IMR-90 (cell line): ENCODE data around the gene MAB21L3. TPM values are rescaled to one million over a fixed set of nuclear protein-coding genes. Genes with fewer than 3 reads are reported as not detected.

Source experiments
- ATAC-seq: fragments of 200-7000 bp; cut with Tn5 transposase; 2 replicates; pipeline ENCODE4 v1.9.1; 2020; ENCODE audit warnings: low read depth, mild to moderate bottlenecking, moderate library complexity
- BruUV-seq: library from RNA; stranded (reverse); fragments of 400-500 nt; replicated peaks from 2 replicates; lab custom pipeline; 2021; lab: Mats Ljungman, UMichigan
- CTCF ChIA-PET: fragments of 300-600 bp; formaldehyde crosslinking; extraction: SDS; loops from one replicate; lab custom pipeline; 2021; ENCODE audit warnings: antibody characterized with exemption; lab: Yijun Ruan, JAX
- POLR2A ChIA-PET: fragments of 300-600 bp; sonication (Branson Sonifier 250); formaldehyde crosslinking; loops from one replicate; lab custom pipeline; 2022; ENCODE audit warnings: antibody characterized with exemption; ENCODE audit not compliant: unreplicated experiment; lab: Charles Lee
- DNase-seq: peaks from one replicate; pipeline ENCODE4 v3.0.0; 2013
- H2AFZ ChIP-seq: replicated peaks from 2 replicates; pipeline ENCODE3; 2013; ENCODE audit warnings: low read length, mild to moderate bottlenecking; ENCODE audit not compliant: poor library complexity
- H2AK5ac ChIP-seq: 2 replicates; pipeline ENCODE4 v1.6.1; 2013; ENCODE audit warnings: low read depth, low read length, inconsistent platforms
- H2AK9ac ChIP-seq: replicated peaks from 2 replicates; pipeline ENCODE3; 2013; ENCODE audit warnings: mild to moderate bottlenecking, low read depth, low read length, moderate library complexity; ENCODE audit not compliant: poor library complexity
- H2BK120ac ChIP-seq: 2 replicates; pipeline ENCODE4 v1.6.1; 2013; ENCODE audit warnings: low read depth, low read length, inconsistent platforms
- H2BK15ac ChIP-seq: 3 replicates; pipeline ENCODE4 v1.6.1; 2013; ENCODE audit warnings: low read depth, low read length, inconsistent platforms
- H2BK20ac ChIP-seq: 2 replicates; pipeline ENCODE4 v1.6.1; 2013; ENCODE audit warnings: low read depth, mild to moderate bottlenecking, inconsistent platforms, low read length, moderate library complexity
- H2BK5ac ChIP-seq: 2 replicates; pipeline ENCODE4 v1.6.1; 2013; ENCODE audit warnings: mild to moderate bottlenecking, low read depth, low read length, inconsistent platforms; ENCODE audit not compliant: poor library complexity, severe bottlenecking
- H3K14ac ChIP-seq: replicated peaks from 2 replicates; pipeline ENCODE4 v1.6.1; 2013; ENCODE audit warnings: low read depth, low read length, inconsistent platforms
- H3K18ac ChIP-seq: 2 replicates; pipeline ENCODE4 v1.6.1; 2013; ENCODE audit warnings: low read depth, low read length, control low read depth
- H3K23ac ChIP-seq: 2 replicates; pipeline ENCODE4 v1.6.1; 2013; ENCODE audit warnings: low read depth, low read length, inconsistent platforms
- H3K27ac ChIP-seq: 2 replicates; pipeline ENCODE4 v1.5.1; 2013; ENCODE audit warnings: mild to moderate bottlenecking, control low read depth, low read length; ENCODE audit not compliant: insufficient read depth
- H3K27me3 ChIP-seq: 2 replicates; pipeline ENCODE4 v1.6.1; 2013; ENCODE audit warnings: low read length; ENCODE audit not compliant: control insufficient read depth, insufficient read depth
- H3K36me3 ChIP-seq: 2 replicates; pipeline ENCODE4 v1.6.1; 2013; ENCODE audit warnings: low read length, mixed read lengths; ENCODE audit not compliant: control insufficient read depth, insufficient read depth
- H3K4ac ChIP-seq: 2 replicates; pipeline ENCODE4 v1.6.1; 2013; ENCODE audit warnings: low read depth, low read length, inconsistent platforms
- H3K4me1 ChIP-seq: 2 replicates; pipeline ENCODE4 v1.6.1; 2013; ENCODE audit warnings: low read length, mixed read lengths; ENCODE audit not compliant: control insufficient read depth, insufficient read depth
- H3K4me2 ChIP-seq: 2 replicates; pipeline ENCODE4 v1.6.1; 2013; ENCODE audit warnings: low read depth, mild to moderate bottlenecking, control low read depth, low read length, moderate library complexity
- H3K4me3 ChIP-seq: 2 replicates; pipeline ENCODE4 v1.5.1; 2013; ENCODE audit warnings: low read depth, mild to moderate bottlenecking, control low read depth, low read length, moderate library complexity; ENCODE audit not compliant: insufficient read depth
- H3K56ac ChIP-seq: 2 replicates; pipeline ENCODE4 v1.6.1; 2013; ENCODE audit warnings: low read length, inconsistent platforms; ENCODE audit not compliant: insufficient read depth; ENCODE audit errors: extremely low read depth
- H3K79me1 ChIP-seq, 2 experiments: 2 replicates each; pipeline ENCODE4 v1.6.1; 2013; ENCODE audit warnings: low read length in 2 of 2, inconsistent platforms in 1 of 2, low read depth in 1 of 2
- H3K9ac ChIP-seq: 2 replicates; pipeline ENCODE4 v1.6.1; 2013; ENCODE audit warnings: low read depth, low read length, control low read depth
- H3K9me1 ChIP-seq: 2 replicates; pipeline ENCODE4 v1.6.1; 2013; ENCODE audit warnings: low read length, inconsistent platforms; ENCODE audit not compliant: insufficient read depth
- H3K9me3 ChIP-seq: 2 replicates; pipeline ENCODE4 v1.6.1; 2013; ENCODE audit warnings: low read length; ENCODE audit not compliant: control insufficient read depth, insufficient read depth
- H4K20me1 ChIP-seq: 2 replicates; pipeline ENCODE4 v1.6.1; 2013; ENCODE audit warnings: low read length, inconsistent platforms; ENCODE audit not compliant: insufficient read depth
- H4K5ac ChIP-seq: 2 replicates; pipeline ENCODE4 v1.6.1; 2013; ENCODE audit warnings: mild to moderate bottlenecking, low read depth, low read length, control low read depth
- H4K8ac ChIP-seq, 2 experiments: 2 replicates each; pipeline ENCODE4 v1.6.1; 2013; ENCODE audit warnings: low read depth in 2 of 2, low read length in 2 of 2, control low read depth in 1 of 2, inconsistent platforms in 1 of 2
- H4K91ac ChIP-seq: 2 replicates; pipeline ENCODE4 v1.6.1; 2013; ENCODE audit warnings: low read depth, low read length, inconsistent platforms; ENCODE audit not compliant: insufficient read depth
- BHLHE40 ChIP-seq: fragments of 150-350 bp; IDR thresholded peaks from 2 replicates; pipeline ENCODE4 v1.6.1; 2016; ENCODE audit warnings: mild to moderate bottlenecking, low read depth, low read length
- CEBPB ChIP-seq: IDR thresholded peaks from 2 replicates; pipeline ENCODE4 v1.6.1; 2012; ENCODE audit warnings: low read depth, low read length, improper control_type of control experiment
- CHD1 ChIP-seq: IDR thresholded peaks from 2 replicates; pipeline ENCODE4 v1.6.1; 2012; ENCODE audit warnings: low read depth, low read length, improper control_type of control experiment
- MAFK ChIP-seq: IDR thresholded peaks from 2 replicates; pipeline ENCODE4 v1.6.1; 2012; ENCODE audit warnings: low read depth, low read length, improper control_type of control experiment
- dilution Hi-C: fragments of 300-500 bp; cut with HindIII; formaldehyde crosslinking; loops from one replicate; pipeline ENCODE4 v1.14.3; 2018; ENCODE audit warnings: low sequenced_read_pairs; ENCODE audit not compliant: unreplicated experiment
- in situ Hi-C: fragments of 300-500 bp; cut with MboI; formaldehyde crosslinking; loops from 3 replicates; pipeline ENCODE4 v1.14.3; 2019; ENCODE audit warnings: low sequenced_read_pairs, inconsistent platforms, mixed read lengths
- intact Hi-C: fragments of 100-400 bp; cut with micrococcal nuclease; formaldehyde crosslinking; loops from 2 replicates; pipeline ENCODE4 v1.10.0; 2022
- polyA plus RNA-seq, 3 experiments: library from polyadenylated mRNA; depleted of rRNA; stranded (reverse); fragments of >200 nt; gene quantifications; 2 replicates each; pipeline ENCODE4 v1.2.3, GENCODE V29; 2012; ENCODE audit warnings: low replicate concordance in 1 of 3
- total RNA-seq: library from RNA; depleted of rRNA; stranded (reverse); fragments of >200 nt; gene quantifications from 2 replicates; pipeline ENCODE4 v1.2.3, GENCODE V29; 2012

MAB21L3 gene
- total and polyA plus RNA-seq, 2 of the 4 experiments (the other 2 are of a cell fraction) = not detected

GRCh38 chr1:116095027-116095426 is 16.2 kb upstream of the MAB21L3 start:
- H2BK5ac ChIP-seq = no peak overlapping the region
- H3K56ac ChIP-seq = no peak overlapping the region
- TF ChIP-seq CHD1 = no peak
- TF ChIP-seq MAFK = no peak
- no peak for TF ChIP-seq CEBPB
- TF ChIP-seq BHLHE40 = no peak
- H4K20me1 ChIP-seq = no peaks in the 10 kb centered on the region
- no peak overlapping the region for H4K91ac ChIP-seq
- CTCF ChIA-PET = no interaction called here
- H4K5ac ChIP-seq = no peak overlapping the region
- H3K36me3 ChIP-seq = no peaks in the 10 kb centered on the region
- H2BK15ac ChIP-seq = no peak overlapping the region
- no peaks in the 10 kb centered on the region for H3K9me1 ChIP-seq
- H3K9ac ChIP-seq = no peak overlapping the region
- H2AK5ac ChIP-seq = no peak overlapping the region
- H3K27ac ChIP-seq = no peak overlapping the region
- H4K8ac ChIP-seq = no peak overlapping the region
- BruUV-seq = no TSS peak
- no peak overlapping the region for H3K4ac ChIP-seq
- H2BK120ac ChIP-seq = no peak overlapping the region
- H3K27me3 ChIP-seq = no peaks in the 10 kb centered on the region
- H2AK9ac ChIP-seq = no peak overlapping the region
- H3K23ac ChIP-seq = no peak overlapping the region
- no peak overlapping the region for H2BK20ac ChIP-seq
- no peak overlapping the region for H3K18ac ChIP-seq
- dilution Hi-C loops = no loop called here
- in situ Hi-C loops = no loop called here
- H3K4me2 ChIP-seq = no peak overlapping the region
- intact Hi-C loops = no loop called here
- H3K9me3 ChIP-seq = no peaks in the 10 kb centered on the region
- no peak overlapping the region for H2AFZ ChIP-seq
- no peak overlapping the region for H3K4me3 ChIP-seq
- POLR2A ChIA-PET = no interaction called here
- no peaks in the 10 kb centered on the region for H3K4me1 ChIP-seq
- H3K14ac ChIP-seq = no peak overlapping the region
- no peak for ATAC-seq
- DNase-seq = no peak
- no peaks in the 10 kb centered on the region for H3K79me1 ChIP-seq
